Astrocyte of the cerebellum (primary cell): ENCODE data around the gene GAST.

Experiments used
- DNase-seq: peaks from one replicate; pipeline ENCODE4 v3.0.0-alpha.2; 2011; ENCODE audit warnings: low read depth
- H3K4me3 ChIP-seq: 2 replicates; pipeline ENCODE4 v1.5.1; 2011; ENCODE audit warnings: mild to moderate bottlenecking, low read depth, low read length, moderate library complexity
- in situ Hi-C: cut with HindIII; loops from 2 replicates; pipeline ENCODE4 v1.10.0; 2017; ENCODE audit warnings: low sequenced_read_pairs
- TF ChIP-seq, protein P1 (sequence below): IDR thresholded peaks from 2 replicates; pipeline ENCODE4 v1.5.1; 2012; ENCODE audit warnings: low read length, low read depth, moderate library complexity, mild to moderate bottlenecking; ENCODE audit errors: missing control alignments

Gene GAST

DNA sequence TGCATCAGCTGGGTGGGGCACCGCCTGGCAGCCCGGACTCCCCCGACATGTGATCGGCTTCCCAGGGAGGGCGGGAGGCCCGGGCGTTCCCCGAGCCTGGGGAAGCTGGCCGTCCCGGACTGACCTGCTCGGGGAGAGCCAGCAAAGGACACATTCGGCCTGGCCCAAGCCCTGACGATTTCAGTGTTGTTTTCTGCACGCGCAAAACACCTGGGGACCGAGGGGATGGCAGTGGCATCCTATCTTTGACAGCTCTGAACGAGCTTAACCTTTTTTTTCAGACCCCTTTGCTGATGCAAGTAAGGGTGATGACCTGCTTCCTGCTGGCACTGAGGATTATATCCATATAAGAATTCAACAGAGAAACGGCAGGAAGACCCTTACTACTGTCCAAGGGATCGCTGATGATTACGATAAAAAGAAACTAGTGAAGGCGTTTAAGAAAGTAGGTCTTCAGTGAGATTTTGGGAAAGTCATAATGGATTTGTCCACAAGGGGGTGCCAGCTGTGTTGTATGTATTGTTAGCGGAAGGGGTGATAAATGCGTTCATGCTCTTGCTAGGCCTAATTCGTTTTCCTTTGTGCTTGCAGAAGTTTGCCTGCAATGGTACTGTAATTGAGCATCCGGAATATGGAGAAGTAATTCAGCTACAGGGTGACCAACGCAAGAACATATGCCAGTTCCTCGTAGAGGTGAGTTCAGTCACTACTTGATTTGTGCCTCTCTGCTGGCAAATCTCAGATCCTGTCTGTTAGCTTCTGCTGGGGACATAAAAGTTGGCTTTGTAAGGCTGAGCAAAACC is 22.4 kb upstream of the GAST start:
- H3K4me3 ChIP-seq = peak overlapping the region; percentile 98
- TF ChIP-seq, protein P1, sequence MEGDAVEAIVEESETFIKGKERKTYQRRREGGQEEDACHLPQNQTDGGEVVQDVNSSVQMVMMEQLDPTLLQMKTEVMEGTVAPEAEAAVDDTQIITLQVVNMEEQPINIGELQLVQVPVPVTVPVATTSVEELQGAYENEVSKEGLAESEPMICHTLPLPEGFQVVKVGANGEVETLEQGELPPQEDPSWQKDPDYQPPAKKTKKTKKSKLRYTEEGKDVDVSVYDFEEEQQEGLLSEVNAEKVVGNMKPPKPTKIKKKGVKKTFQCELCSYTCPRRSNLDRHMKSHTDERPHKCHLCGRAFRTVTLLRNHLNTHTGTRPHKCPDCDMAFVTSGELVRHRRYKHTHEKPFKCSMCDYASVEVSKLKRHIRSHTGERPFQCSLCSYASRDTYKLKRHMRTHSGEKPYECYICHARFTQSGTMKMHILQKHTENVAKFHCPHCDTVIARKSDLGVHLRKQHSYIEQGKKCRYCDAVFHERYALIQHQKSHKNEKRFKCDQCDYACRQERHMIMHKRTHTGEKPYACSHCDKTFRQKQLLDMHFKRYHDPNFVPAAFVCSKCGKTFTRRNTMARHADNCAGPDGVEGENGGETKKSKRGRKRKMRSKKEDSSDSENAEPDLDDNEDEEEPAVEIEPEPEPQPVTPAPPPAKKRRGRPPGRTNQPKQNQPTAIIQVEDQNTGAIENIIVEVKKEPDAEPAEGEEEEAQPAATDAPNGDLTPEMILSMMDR = peak; percentile 67
- in situ Hi-C loops = no loop called here
- peak; percentile 51 for DNase-seq

DNA sequence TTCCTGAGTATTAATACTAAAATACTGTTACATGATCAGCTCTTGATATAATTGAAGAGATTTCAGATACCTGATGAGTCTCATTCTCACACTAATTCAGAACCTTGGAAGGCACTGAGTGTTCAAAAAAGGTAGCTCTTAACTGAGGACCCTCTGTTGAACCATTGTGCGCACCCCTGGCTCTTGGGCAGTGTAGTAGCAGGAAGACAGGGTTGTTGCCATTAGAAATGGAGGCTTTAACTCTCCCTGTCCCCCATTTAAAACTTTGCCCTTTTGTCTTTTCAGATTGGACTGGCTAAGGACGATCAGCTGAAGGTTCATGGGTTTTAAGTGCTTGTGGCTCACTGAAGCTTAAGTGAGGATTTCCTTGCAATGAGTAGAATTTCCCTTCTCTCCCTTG is 21.6 kb upstream of the GAST start:
- in situ Hi-C loops = no loop called here
- no peak for DNase-seq
- peak overlapping the region; percentile 98 for H3K4me3 ChIP-seq
- TF ChIP-seq, protein P1 = no peak

DNA sequence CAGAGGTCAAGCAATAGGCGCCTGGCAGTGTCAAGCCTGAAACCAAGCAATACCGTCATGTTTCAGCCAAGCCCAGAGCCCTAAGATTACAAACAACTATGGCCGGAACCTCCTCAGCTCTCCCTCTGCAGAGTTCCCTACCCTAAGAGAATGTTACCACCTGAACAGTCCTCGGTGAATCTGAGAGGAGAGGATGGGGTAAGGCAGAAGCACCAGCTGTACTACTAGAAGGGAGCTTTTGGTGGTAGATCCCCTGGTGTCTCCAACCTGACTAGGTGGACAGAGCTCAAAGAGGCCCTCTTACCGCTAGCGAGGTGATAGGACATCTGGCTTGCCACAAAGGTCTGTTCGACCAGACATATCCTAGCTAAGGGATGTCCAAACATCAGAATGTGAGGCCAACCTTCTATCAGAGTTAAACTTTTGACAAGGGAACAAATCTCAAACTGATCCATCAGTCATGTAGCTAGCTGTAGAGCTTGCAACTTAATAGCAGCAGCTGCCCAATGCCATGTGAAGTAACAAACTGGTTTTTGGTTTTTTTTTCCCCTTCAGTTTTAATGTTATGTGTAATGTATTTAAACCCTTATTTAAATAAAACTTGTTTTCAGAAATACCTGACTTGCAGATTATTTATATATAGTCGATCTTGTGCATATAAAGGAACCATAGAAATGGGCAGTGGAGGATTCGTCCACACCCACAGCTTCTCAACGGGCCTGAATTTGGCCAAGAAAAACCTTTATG is 20.9 kb upstream of the GAST start:
- H3K4me3 ChIP-seq = no peak overlapping the region
- in situ Hi-C loops = no loop called here
- no peak for DNase-seq
- TF ChIP-seq, protein P1 = no peak

DNA sequence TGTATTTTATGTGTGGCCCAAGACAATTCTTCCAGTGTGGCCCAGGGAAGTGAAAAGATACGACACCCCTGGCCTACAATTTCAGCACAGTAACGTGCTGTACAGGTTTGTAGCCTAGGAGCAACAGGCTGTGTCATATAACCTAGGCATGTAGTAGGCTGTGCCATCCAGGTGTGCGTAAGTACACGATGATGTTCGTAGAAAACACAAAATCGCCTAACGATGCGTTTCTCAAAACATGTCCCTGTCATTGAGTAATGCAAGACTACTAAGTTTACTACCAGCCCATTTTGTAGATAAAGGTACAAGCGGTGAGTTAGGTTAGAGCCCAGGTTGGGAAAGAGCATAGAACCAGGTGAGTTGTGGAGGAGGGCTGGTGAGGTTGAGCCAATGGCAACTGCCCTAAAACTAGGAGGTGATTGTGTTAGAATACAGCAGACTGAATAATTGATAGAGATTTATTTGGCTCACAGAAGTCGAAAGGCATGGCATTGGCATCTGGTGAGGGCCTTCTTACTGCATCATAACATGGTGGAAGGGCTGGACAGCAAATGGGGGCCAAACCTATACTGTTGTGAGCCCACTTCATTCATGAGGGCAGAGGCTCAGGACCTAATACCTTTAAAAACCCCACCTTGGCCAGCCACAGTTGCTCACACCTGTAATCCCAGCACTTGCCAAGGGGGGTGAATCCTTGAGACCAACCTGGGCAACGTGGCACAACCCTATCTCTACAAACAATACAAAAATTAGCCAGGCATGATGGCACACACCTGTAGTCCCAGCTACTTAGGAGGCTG is 19.2 kb upstream of the GAST start:
- no peak for DNase-seq
- no peak overlapping the region for H3K4me3 ChIP-seq
- in situ Hi-C loops = no loop called here
- TF ChIP-seq, protein P1 = no peak

DNA sequence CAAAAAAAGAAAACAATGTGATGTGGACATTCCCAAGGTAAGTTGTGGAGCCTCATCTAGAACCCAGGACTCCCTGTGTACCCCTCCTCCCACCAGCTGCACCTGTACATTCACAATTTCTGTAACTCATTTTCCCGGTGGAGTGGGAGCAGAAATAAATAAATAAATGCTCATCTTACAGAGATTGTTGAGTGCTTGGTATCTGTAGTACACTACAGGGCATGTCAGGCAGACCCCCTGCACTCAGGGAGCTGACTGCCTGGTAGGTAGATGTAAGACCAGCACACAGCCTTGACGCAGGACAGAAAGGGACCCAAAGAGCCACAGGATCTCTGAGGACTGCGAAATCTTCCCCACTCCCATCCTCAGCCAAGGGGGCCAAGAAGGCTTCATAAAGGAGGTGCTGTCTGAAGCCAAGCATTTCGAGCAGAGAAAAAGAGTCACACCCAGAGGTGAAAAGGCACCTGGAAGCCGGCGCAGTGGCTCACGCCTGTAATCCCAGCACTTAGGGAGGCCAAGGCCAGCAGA is 16.9 kb upstream of the GAST start:
- TF ChIP-seq, protein P1 = no peak
- in situ Hi-C loops = no loop called here
- H3K4me3 ChIP-seq = no peak overlapping the region
- DNase-seq = no peak
